Adrenal gland (tissue), 12 donors: ENCODE measurements around the gene SEMA7A. TPM values are rescaled to one million over a fixed set of nuclear protein-coding genes. Genes with fewer than 3 reads are reported as not detected.

Experiments
- DNase-seq, 7 donors: peaks; one replicate each; pipeline ENCODE4 v3.0.0-alpha.2; 2019 to 2020
- H3K27ac ChIP-seq, 5 donors: fragments of 200-600 bp; sonication (generic) in 4 of 5; 1 replicate in 3 of 5; 2 replicates in 2 of 5; pipeline versions ENCODE4 v1.5.1 to v1.8.0; 2016 to 2020; ENCODE audit warnings: mild to moderate bottlenecking in 1 of 5
- H3K27me3 ChIP-seq: fragments of 200-600 bp; 2 replicates; pipeline ENCODE4 v1.8.0; 2021
- H3K36me3 ChIP-seq, 2 donors: fragments of 200-600 bp; replicated peaks in 1 of 2; 1 replicate in 1 of 2; 2 replicates in 1 of 2; pipeline versions ENCODE4 v1.5.1 to v1.8.0; 2018 to 2022
- H3K4me1 ChIP-seq, 2 donors: fragments of 200-600 bp; replicated peaks in 1 of 2; 1 replicate in 1 of 2; 2 replicates in 1 of 2; pipeline versions ENCODE4 v1.5.1 to v1.8.0; 2018 to 2021
- H3K4me3 ChIP-seq, 4 donors: fragments of 200-600 bp; sonication (generic) in 3 of 4; one replicate each; pipeline ENCODE4 v1.5.1; 2016 to 2018
- H3K9me3 ChIP-seq, 3 donors: fragments of 200-600 bp; sonication (generic) in 1 of 3; replicated peaks in 1 of 3; 1 replicate in 2 of 3; 2 replicates in 1 of 3; pipeline versions ENCODE4 v1.5.1 to v1.8.0; 2016 to 2021
- POLR2A ChIP-seq, 2 donors: fragments of 450-650 bp; IDR thresholded peaks; one replicate each; pipeline ENCODE4 v1.6.1; 2017; ENCODE audit warnings: antibody characterized with exemption in 2 of 2, mild to moderate bottlenecking in 2 of 2, moderate library complexity in 1 of 2
- WGBS, 4 donors: extraction: QIAGEN DNeasy Blood & Tissue Kit in 2 of 4; methylation state at CpG; one replicate each; pipeline versions ENCODE4 v1.1.5 to v1.1.7; 2013 to 2017; 5-methylcytosine and 5-hydroxymethylcytosine counted together
- intact Hi-C, 2 donors: fragments of 100-400 bp; cut with DNase I; formaldehyde crosslinking; loops; one replicate each; pipeline versions ENCODE4 v1.14.1 to v1.15.0; 2022 to 2023
- polyA plus RNA-seq, 3 donors: library from polyadenylated mRNA; stranded (reverse); fragments of 200-250 nt in 2 of 3; fragments of 350-450 nt in 1 of 3; fragmentation: Illumina TruSeq in 1 of 3; extraction: RNeasy Lipid Tissue Mini Kit (QIAGEN cat#74804) in 1 of 3; gene quantifications; one replicate each; pipeline ENCODE4 v1.2.3, GENCODE V29; 2013 to 2014
- total RNA-seq, 9 donors: library from RNA; depleted of rRNA in 4 of 9; stranded (reverse); fragments of >200 nt in 4 of 9; fragments of 120-200 nt in 1 of 9; fragmentation: NEBNext Ultra II Directional in 1 of 9; extraction: Animal tissue kit (Norgen Biotek cat#: 25700) in 1 of 9; gene quantifications; one replicate each; pipeline versions ENCODE4 v1.1.0 to v1.2.4, GENCODE V29; 2013 to 2023
- TF ChIP-seq, protein P1 (sequence below), 6 experiments: fragments of 450-650 bp in 4 of 6; fragments of 200-600 bp in 2 of 6; sonication (generic) in 1 of 6; IDR thresholded peaks; 1 replicate in 5 of 6; 2 replicates in 1 of 6; pipeline versions ENCODE4 v1.5.1 to v1.8.0; 2016 to 2021; ENCODE audit warnings: antibody characterized with exemption in 6 of 6, mild to moderate bottlenecking in 2 of 6, moderate library complexity in 1 of 6
- donor health status: healthy with polysubstance abuse.
- donor health status: Bipolar disorder and iron deficiency.
- donor health status: DM: yes; HTN: yes; CAD: no.
- donor health status: DM: no; HTN: no; CAD: no.
- donor health status: DM: no; HTN: no; CAD: no.
- donor health status: DM: yes; HTN: yes; CAD: no.

SEMA7A gene
- total and polyA plus RNA-seq, 12 donors, result 1.3 to 32.0 (median 3.7) TPM

DNA sequence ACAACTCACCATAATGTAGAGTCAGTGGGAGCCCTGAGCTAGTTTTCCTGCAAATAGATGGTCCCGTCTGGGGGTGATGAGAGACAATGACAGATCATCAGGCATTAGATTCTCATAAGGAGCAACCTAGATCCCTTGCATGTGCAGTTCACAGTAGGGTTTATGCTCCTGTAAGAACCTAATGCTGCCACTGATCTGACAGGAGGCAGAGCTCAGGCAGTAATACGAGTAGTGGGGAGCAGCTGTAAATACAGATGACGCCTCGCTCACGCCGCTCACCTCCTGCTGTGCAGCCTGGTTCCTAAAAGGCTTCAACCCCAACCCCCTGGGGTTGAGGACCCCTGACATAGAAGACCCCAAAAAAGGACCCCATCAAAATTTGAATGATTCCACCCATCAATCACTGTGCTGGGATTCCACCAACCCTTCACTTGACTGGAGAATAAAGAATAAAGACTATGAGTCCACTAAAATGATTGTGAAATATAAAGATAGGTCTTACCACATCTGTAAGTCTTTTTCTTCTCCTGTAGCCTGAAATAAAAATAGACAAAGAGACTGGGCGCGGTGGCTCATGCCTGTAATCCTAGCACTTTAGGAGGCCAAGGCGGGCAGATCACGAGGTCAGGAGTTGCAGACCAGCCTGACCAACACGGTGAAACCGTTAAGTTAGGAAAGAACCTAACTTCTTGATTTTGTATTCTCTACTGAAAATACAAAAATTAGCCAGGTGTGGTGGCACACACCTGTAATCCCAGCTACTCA, 37.1 kb upstream of the SEMA7A start:
- DNase-seq, result no peak
- Histone ChIP-seq H3K36me3 (no peaks in the 10 kb centered on the region), H3K9me3 (no peaks in the 10 kb centered on the region), H3K4me1 (no peaks in the 10 kb centered on the region), H3K4me3 (no peak overlapping the region), H3K27ac (no peak overlapping the region), H3K27me3 (no peaks in the 10 kb centered on the region)
- TF ChIP-seq POLR2A (IDR thresholded peaks at IDR 0.05), result no peak
- TF ChIP-seq, protein P1, sequence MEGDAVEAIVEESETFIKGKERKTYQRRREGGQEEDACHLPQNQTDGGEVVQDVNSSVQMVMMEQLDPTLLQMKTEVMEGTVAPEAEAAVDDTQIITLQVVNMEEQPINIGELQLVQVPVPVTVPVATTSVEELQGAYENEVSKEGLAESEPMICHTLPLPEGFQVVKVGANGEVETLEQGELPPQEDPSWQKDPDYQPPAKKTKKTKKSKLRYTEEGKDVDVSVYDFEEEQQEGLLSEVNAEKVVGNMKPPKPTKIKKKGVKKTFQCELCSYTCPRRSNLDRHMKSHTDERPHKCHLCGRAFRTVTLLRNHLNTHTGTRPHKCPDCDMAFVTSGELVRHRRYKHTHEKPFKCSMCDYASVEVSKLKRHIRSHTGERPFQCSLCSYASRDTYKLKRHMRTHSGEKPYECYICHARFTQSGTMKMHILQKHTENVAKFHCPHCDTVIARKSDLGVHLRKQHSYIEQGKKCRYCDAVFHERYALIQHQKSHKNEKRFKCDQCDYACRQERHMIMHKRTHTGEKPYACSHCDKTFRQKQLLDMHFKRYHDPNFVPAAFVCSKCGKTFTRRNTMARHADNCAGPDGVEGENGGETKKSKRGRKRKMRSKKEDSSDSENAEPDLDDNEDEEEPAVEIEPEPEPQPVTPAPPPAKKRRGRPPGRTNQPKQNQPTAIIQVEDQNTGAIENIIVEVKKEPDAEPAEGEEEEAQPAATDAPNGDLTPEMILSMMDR (IDR thresholded peaks at IDR 0.05), result no peak
- intact Hi-C loops, result no loop called here
- 94 to 98% (median 96%) methylated on average over 12 of the region's 12 CpGs for WGBS, 4 donors

- Histone ChIP-seq H3K36me3 (no peaks in the 10 kb centered on the region), H3K4me3 (no peak overlapping the region), H3K4me1 (no peaks in the 10 kb centered on the region), H3K27ac (no peak overlapping the region), H3K27me3 (no peaks in the 10 kb centered on the region), H3K9me3 (no peaks in the 10 kb centered on the region)
- intact Hi-C loops, result no loop called here
- TF ChIP-seq POLR2A (IDR thresholded peaks at IDR 0.05), result no peak
- TF ChIP-seq, protein P1 (IDR thresholded peaks at IDR 0.05), result no peak
- no peak for DNase-seq
- WGBS, 4 donors, result 92 to 95% (median 94%) methylated on average over 6 of the region's 6 CpGs
These were observed 34.7 kb upstream of the SEMA7A start for GRCh38 chr15:74468341-74469032.

DNA sequence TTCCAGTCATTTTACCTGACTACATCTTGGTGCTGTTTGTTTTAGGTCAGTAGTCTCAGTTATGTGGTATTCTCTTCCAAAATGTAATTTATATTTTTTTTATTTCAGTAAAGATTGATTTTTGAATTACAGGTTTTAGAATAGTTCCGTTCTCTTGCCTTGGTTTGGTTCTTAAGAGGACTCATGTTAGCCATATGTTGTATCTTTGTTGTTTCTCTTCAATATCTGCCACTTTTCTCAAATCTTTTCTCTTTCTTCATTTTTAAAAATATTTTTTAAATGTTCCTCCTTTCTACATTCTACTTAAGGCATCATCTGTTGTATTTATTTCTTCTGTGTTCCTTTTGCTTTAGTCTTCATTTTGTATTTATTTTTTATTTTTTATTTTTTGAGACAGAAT, 32.8 kb upstream of the SEMA7A start:
- no peaks in the 10 kb centered on the region for H3K27me3 ChIP-seq
- no peaks in the 10 kb centered on the region for H3K9me3 ChIP-seq
- H3K4me1 ChIP-seq, result no peaks in the 10 kb centered on the region
- H3K36me3 ChIP-seq, result no peaks in the 10 kb centered on the region
- no peak for DNase-seq
- 93 to 100% (median 96%) methylated on average over 1 of the region's 1 CpG for WGBS, 4 donors
- H3K4me3 ChIP-seq, result no peak overlapping the region
- TF ChIP-seq, protein P1 (IDR thresholded peaks at IDR 0.05), result no peak
- no peak for TF ChIP-seq POLR2A (IDR thresholded peaks at IDR 0.05)
- intact Hi-C loops, result no loop called here
- no peak overlapping the region for H3K27ac ChIP-seq

DNA sequence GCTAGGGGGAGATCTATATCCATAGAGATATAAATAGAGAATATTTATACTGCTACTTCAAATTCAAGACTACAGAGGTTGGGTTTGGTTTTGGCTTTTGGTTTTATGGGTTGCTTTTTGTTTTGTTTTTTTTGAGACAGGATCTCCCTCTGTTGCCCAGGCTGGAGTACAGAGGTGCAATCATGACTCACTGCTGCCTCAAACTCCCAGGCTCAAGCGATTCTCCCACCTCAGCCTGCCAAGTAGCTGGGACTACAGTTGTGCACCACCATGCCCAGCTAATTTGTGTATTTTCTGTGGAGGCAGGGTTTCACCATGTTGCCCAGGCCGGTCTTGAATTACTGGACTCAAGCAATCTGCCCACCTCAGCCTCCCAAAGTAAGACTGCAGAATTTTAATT, 31.1 kb upstream of the SEMA7A start:
- peaks cover 0 to 7% of the 10 kb centered on the region in 2 donors for H3K4me1 ChIP-seq
- no peaks in the 10 kb centered on the region for H3K36me3 ChIP-seq
- no peak overlapping the region for H3K4me3 ChIP-seq
- H3K9me3 ChIP-seq, result no peaks in the 10 kb centered on the region
- H3K27me3 ChIP-seq, result no peaks in the 10 kb centered on the region
- TF ChIP-seq POLR2A (IDR thresholded peaks at IDR 0.05), result no peak
- TF ChIP-seq, protein P1 (IDR thresholded peaks at IDR 0.05), result no peak
- DNase-seq, result no peak
- no peak overlapping the region for H3K27ac ChIP-seq
- intact Hi-C loops, result loop anchor here in 1 of 2 donors (5.0 kb wide), 1 partner anchor 77 kb away; the partner anchor contains the start of gene ARID3B
- 92 to 97% (median 93%) methylated on average over 2 of the region's 2 CpGs for WGBS, 4 donors
